ENCODE results near the gene AGXT2. TPM values are rescaled to one million over a fixed set of nuclear protein-coding genes. Genes with fewer than 3 reads are reported as not detected.

The AGXT2 gene
- total RNA-seq, 1 experiment from 2014 or later = not detected

- no peak for DNase-seq
- no CpG with 5 or more reads among the region's 8 CpGs for WGBS (ENCODE audit: extremely low coverage, insufficient read length, low lambda C conversion rate)
- Histone ChIP-seq H3K79me2 (ENCODE audit: insufficient read depth, low read length) (no peaks in the 10 kb centered on the region), H2AK5ac (ENCODE audit: insufficient read length, low read length) (no peak overlapping the region), H4K91ac (ENCODE audit: insufficient read length, low read depth, low read length) (no peak overlapping the region), H3K18ac (ENCODE audit: insufficient read length, low read depth, low read length) (no peak overlapping the region), H3K4me1 (ENCODE audit: insufficient read depth, low read length) (no peaks in the 10 kb centered on the region), H3K9me3 (ENCODE audit: control insufficient read depth, low read depth, low read length) (no peaks in the 10 kb centered on the region), H2BK120ac (ENCODE audit: low read depth, low read length, poor library complexity, severe bottlenecking) (no peak overlapping the region), H3K79me1 (ENCODE audit: insufficient read depth, low read depth, low read length, poor library complexity, severe bottlenecking) (no peaks in the 10 kb centered on the region), H2BK15ac (ENCODE audit: low read depth, low read length) (no peak overlapping the region), H3K4ac (ENCODE audit: low read depth, low read length) (no peak overlapping the region), H3K56ac (ENCODE audit: insufficient read length, low read depth, low read length) (no peak overlapping the region), H3K4me2 (ENCODE audit: insufficient read depth, insufficient read length, low read length) (no peak overlapping the region), H3T11ph (ENCODE audit: low read length) (no peak overlapping the region), H4K5ac (ENCODE audit: insufficient read length, low read depth, low read length) (no peak overlapping the region), H2BK5ac (ENCODE audit: insufficient read length, low read length) (no peak overlapping the region), H3K23me2 (ENCODE audit: insufficient read length, low read depth, low read length, poor library complexity, severe bottlenecking) (no peaks in the 10 kb centered on the region), H2BK20ac (ENCODE audit: low read depth, low read length, poor library complexity, severe bottlenecking) (no peak overlapping the region), H3K9ac (ENCODE audit: extremely low read depth, insufficient read length, low read length) (no peak overlapping the region), H3K27ac (ENCODE audit: insufficient read length, low read depth, low read length) (no peak overlapping the region), H3K14ac (ENCODE audit: insufficient read depth, low read length) (no peak overlapping the region), H4K8ac (replicated peaks; ENCODE audit: insufficient read length, low read depth, low read length) (no peak overlapping the region), H2BK12ac (ENCODE audit: insufficient read length, low read depth, low read length) (no peak overlapping the region), H4K20me1 (ENCODE audit: control insufficient read depth, insufficient read depth, insufficient read length) (no peaks in the 10 kb centered on the region), H3K23ac (ENCODE audit: insufficient read length, low read depth, low read length) (no peak overlapping the region), H3K27me3 (ENCODE audit: insufficient read depth, low read length) (no peaks in the 10 kb centered on the region), H2AFZ (ENCODE audit: low read length) (no peak overlapping the region)
- Mint-ChIP-seq H3K4me1 (peaks cover 8% of the 10 kb centered on the region in 2 experiments), H3K27ac (no peak overlapping the region), H3K4me3 (no peak overlapping the region), H3K9me3 (peaks cover 0 to 3% of the 10 kb centered on the region in 2 experiments; a peak in 2 of 5 replicates), H3K27me3 (ENCODE audit: low read depth) (no peaks in the 10 kb centered on the region), H3K36me3 (ENCODE audit: insufficient read depth in 1 of 3, low read depth in 3 of 3) (peaks cover 0 to 7% (median 0%) of the 10 kb centered on the region in 3 experiments; a peak in 1 of 7 replicates)
- TF ChIP-seq CTCF (conservative IDR thresholded peaks at IDR 0.05) = no peak
Measured at GRCh38 chr5:34993951-34994350, 53.8 kb downstream of the AGXT2 start.

All from H9 (cell line).